SK-N-SH (cell line): ENCODE results near the gene USP46. TPM values are rescaled to one million over a fixed set of nuclear protein-coding genes. Genes with fewer than 3 reads are reported as not detected.

Experiments used
- CTCF ChIA-PET: fragments of 300-600, 350-600 bp; formaldehyde crosslinking; extraction: SDS; loops from one replicate; lab custom pipeline; 2021; lab: Yijun Ruan, JAX
- POLR2A ChIA-PET: fragments of 350-600 bp; sonication (Branson Sonifier 250); formaldehyde crosslinking; extraction: SDS; loops from one replicate; lab custom pipeline; 2020; ENCODE audit warnings: antibody characterized with exemption, inconsistent platforms; lab: Yijun Ruan, JAX
- DNase-seq: peaks from one replicate; pipeline ENCODE4 v3.0.0; 2012
- H2AFZ ChIP-seq: fragments of 200-600 bp; sonication (generic); 2 replicates; pipeline ENCODE4 v1.8.1; 2016; ENCODE audit warnings: antibody characterized with exemption, mild to moderate bottlenecking, low read depth
- H3F3A ChIP-seq: fragments of 200-600 bp; sonication (generic); replicated peaks from 2 replicates; pipeline ENCODE3; 2016; ENCODE audit warnings: antibody characterized with exemption, mild to moderate bottlenecking; ENCODE audit not compliant: insufficient read depth
- H3K27ac ChIP-seq, 2 experiments: fragments of 200-500 bp in 1 of 2; fragments of 200-600 bp in 1 of 2; sonication (Bioruptor generic) in 1 of 2; sonication (generic), shearing (Covaris generic) in 1 of 2; 2 replicates each; pipeline versions ENCODE4 v1.5.1 to v1.6.1; 2014 to 2016; ENCODE audit warnings: low read depth in 2 of 2, inconsistent platforms in 1 of 2, low read length in 1 of 2, mild to moderate bottlenecking in 1 of 2, mixed read lengths in 1 of 2
- H3K27me3 ChIP-seq: fragments of 200-600 bp; sonication (generic), shearing (Covaris generic); 2 replicates; pipeline ENCODE4 v1.6.1; 2016; ENCODE audit warnings: mixed run types; ENCODE audit not compliant: insufficient read depth
- H3K36me3 ChIP-seq, 2 experiments: fragments of 200-500 bp in 1 of 2; fragments of 200-600 bp in 1 of 2; sonication (Bioruptor generic) in 1 of 2; sonication (generic) in 1 of 2; replicated peaks in 1 of 2; 2 replicates each; pipeline versions ENCODE3 to v1.5.1; 2014 to 2016; ENCODE audit warnings: low read length in 1 of 2, mild to moderate bottlenecking in 1 of 2; ENCODE audit not compliant: insufficient read depth in 2 of 2, control insufficient read depth in 1 of 2
- H3K4me1 ChIP-seq, 2 experiments: fragments of 200-500 bp in 1 of 2; fragments of 200-600 bp in 1 of 2; sonication (Bioruptor generic) in 1 of 2; sonication (generic), shearing (Covaris generic) in 1 of 2; 2 replicates each; pipeline versions ENCODE4 v1.5.1 to v1.6.1; 2014 to 2016; ENCODE audit warnings: low read depth in 1 of 2, low read length in 1 of 2, mixed run types in 1 of 2; ENCODE audit not compliant: insufficient read depth in 2 of 2, control insufficient read depth in 1 of 2
- H3K4me2 ChIP-seq: fragments of 200-600 bp; sonication (generic), shearing (Covaris generic); 2 replicates; pipeline ENCODE4 v1.6.1; 2017; ENCODE audit warnings: mixed run types
- H3K4me3 ChIP-seq, 2 experiments: fragments of 200-500 bp in 1 of 2; fragments of 200-600 bp in 1 of 2; sonication (Bioruptor generic) in 1 of 2; sonication (generic), shearing (Covaris generic) in 1 of 2; 2 replicates each; pipeline versions ENCODE4 v1.5.1 to v1.8.1; 2014 to 2016; ENCODE audit warnings: low read depth in 2 of 2, inconsistent platforms in 1 of 2, low read length in 1 of 2, mild to moderate bottlenecking in 1 of 2, mixed read lengths in 1 of 2, moderate library complexity in 1 of 2
- H3K79me2 ChIP-seq: fragments of 200-600 bp; sonication (generic); 2 replicates; pipeline ENCODE4 v1.8.1; 2017; ENCODE audit warnings: mild to moderate bottlenecking; ENCODE audit not compliant: insufficient read depth
- H3K9ac ChIP-seq: fragments of 200-600 bp; sonication (generic); 2 replicates; pipeline ENCODE4 v1.6.1; 2017; ENCODE audit warnings: mixed run types
- H3K9me2 ChIP-seq: fragments of 200-600 bp; sonication (generic); 2 replicates; pipeline ENCODE4 v1.6.1; 2017; ENCODE audit warnings: mixed run types
- H3K9me3 ChIP-seq: fragments of 200-600 bp; sonication (generic); 2 replicates; pipeline ENCODE4 v1.6.1; 2017; ENCODE audit warnings: mixed run types, mild to moderate bottlenecking, moderate library complexity
- H4K20me1 ChIP-seq: fragments of 200-600 bp; sonication (generic); 2 replicates; pipeline ENCODE4 v1.6.1; 2017; ENCODE audit warnings: mild to moderate bottlenecking, mixed run types; ENCODE audit not compliant: insufficient read depth
- EZH2phosphoT487 ChIP-seq: fragments of 200-600 bp; sonication (generic); IDR thresholded peaks from 2 replicates; pipeline ENCODE4 v1.6.1; 2017; ENCODE audit warnings: low read depth, mixed run types, mild to moderate bottlenecking, antibody characterized with exemption, moderate library complexity, borderline replicate concordance
- GABPA ChIP-seq: IDR thresholded peaks from 2 replicates; pipeline ENCODE4 v1.4.0; 2012; ENCODE audit warnings: low read depth, mild to moderate bottlenecking
- GATA2 ChIP-seq: sonication (generic); formaldehyde crosslinking; IDR thresholded peaks from 2 replicates; pipeline ENCODE4 v1.5.0; 2020; ENCODE audit warnings: mild to moderate bottlenecking, missing genetic modification reagents
- JUND ChIP-seq: IDR thresholded peaks from 2 replicates; pipeline ENCODE4 v1.4.0; 2012
- MEF2A ChIP-seq: IDR thresholded peaks from 2 replicates; pipeline ENCODE4 v1.4.0; 2012; ENCODE audit warnings: low read depth, borderline replicate concordance
- NRF1 ChIP-seq: IDR thresholded peaks from 2 replicates; pipeline ENCODE4 v1.6.1; 2012; ENCODE audit warnings: low read depth, mild to moderate bottlenecking, low read length
- RAD21 ChIP-seq: IDR thresholded peaks from 2 replicates; pipeline ENCODE4 v1.6.1; 2012; ENCODE audit warnings: mild to moderate bottlenecking, low read length
- RCOR1 ChIP-seq: fragments of 150-350 bp; IDR thresholded peaks from 2 replicates; pipeline ENCODE4 v1.6.1; 2017; ENCODE audit warnings: antibody characterized with exemption, low read length
- SIN3A ChIP-seq: IDR thresholded peaks from 2 replicates; pipeline ENCODE4 v1.6.1; 2012; ENCODE audit warnings: low read depth, mild to moderate bottlenecking, low read length, moderate library complexity, borderline replicate concordance
- SMC3 ChIP-seq: IDR thresholded peaks from 2 replicates; pipeline ENCODE4 v1.6.1; 2012; ENCODE audit warnings: low read depth, low read length, improper control_type of control experiment
- TEAD4 ChIP-seq: IDR thresholded peaks from 2 replicates; pipeline ENCODE4 v1.4.0; 2012; ENCODE audit warnings: mild to moderate bottlenecking, borderline replicate concordance; ENCODE audit not compliant: insufficient read depth
- WGBS: methylation state at CpG from one replicate; pipeline ENCODE4 v1.1.6; 2017; ENCODE audit warnings: low lambda C conversion rate; 5-methylcytosine and 5-hydroxymethylcytosine counted together
- polyA plus RNA-seq, 3 experiments: library from polyadenylated mRNA; depleted of rRNA; stranded (reverse); fragments of >200 nt; gene quantifications; 2 replicates each; pipeline ENCODE4 v1.2.3, GENCODE V29; 2012
- TF ChIP-seq, protein P1 (sequence below): fragments of 200-600 bp; sonication (generic); IDR thresholded peaks from 2 replicates; pipeline ENCODE4 v1.6.1; 2017; ENCODE audit warnings: antibody characterized with exemption, mild to moderate bottlenecking, moderate library complexity
- TF ChIP-seq, protein P2 (sequence below): fragments of 150-350 bp; IDR thresholded peaks from 2 replicates; pipeline ENCODE4 v1.6.1; 2017; ENCODE audit warnings: antibody characterized with exemption, low read length, low read depth, borderline replicate concordance
- TF ChIP-seq, protein P3 (sequence below): fragments of 150-350 bp; IDR thresholded peaks from 2 replicates; pipeline ENCODE4 v1.6.1; 2016; ENCODE audit warnings: mild to moderate bottlenecking, low read depth, low read length
- TF ChIP-seq, protein P4 (sequence below): IDR thresholded peaks from 2 replicates; pipeline ENCODE4 v1.4.0; 2012; ENCODE audit warnings: low read depth, borderline replicate concordance

Gene USP46
- polyA plus RNA-seq, 1 of the 3 experiments (the other 2 are of a cell fraction) = 4.5 TPM

DNA sequence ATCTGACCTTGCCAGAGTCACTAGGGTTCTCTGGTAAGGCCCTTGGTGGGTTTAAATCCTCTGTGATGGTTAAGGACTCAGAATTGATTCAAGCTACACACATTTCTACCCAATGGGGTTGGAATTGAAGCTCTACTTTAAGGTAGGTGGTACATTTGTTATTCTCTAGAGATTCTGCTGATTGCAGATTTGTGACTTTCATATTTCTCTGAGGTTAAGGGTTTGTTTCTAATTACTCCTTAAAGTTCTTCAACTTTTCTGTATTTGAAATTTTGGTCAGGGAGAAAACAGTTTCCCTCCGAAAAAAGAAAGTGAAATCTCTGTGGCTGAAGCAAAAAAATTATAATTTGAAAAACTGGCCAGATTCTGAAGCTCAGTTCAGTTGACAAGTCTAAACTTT, 25.8 kb upstream of the USP46 start:
- no peaks in the 10 kb centered on the region for H3K79me2 ChIP-seq
- no peaks in the 10 kb centered on the region for H3K4me1 ChIP-seq
- H3K9me2 ChIP-seq = no peaks in the 10 kb centered on the region
- no peak overlapping the region for H3K27ac ChIP-seq
- H4K20me1 ChIP-seq = no peaks in the 10 kb centered on the region
- ChIA-PET POLR2A (interaction anchor here (0.5 to 1.4 kb wide), 2 partner anchors 26 to 77 kb away, joined by 3 to 5 read pairs; partner anchors contain the start of gene USP46), CTCF (interaction anchor here (1.0 to 1.1 kb wide), 2 partner anchors 16 to 20 kb away, joined by 3 to 4 read pairs; no protein-coding TSS in a partner anchor)
- H3F3A ChIP-seq = no peaks in the 10 kb centered on the region
- no peak overlapping the region for H2AFZ ChIP-seq
- TF ChIP-seq GABPA (no peak), NRF1 (no peak), RAD21 (no peak)
- no peak overlapping the region for H3K9ac ChIP-seq
- no peak overlapping the region for H3K4me2 ChIP-seq
- WGBS = 19% methylated on average over 1 of the region's 1 CpG
- no peaks in the 10 kb centered on the region; the same call in 1 of the 2 replicates for H3K9me3 ChIP-seq
- no peak for DNase-seq
- no peak overlapping the region for H3K4me3 ChIP-seq
- H3K27me3 ChIP-seq = 0 out of 2 replicates have a peak, but pooled peaks cover 7% of the 10 kb centered on the region
- H3K36me3 ChIP-seq = no peaks in the 10 kb centered on the region

DNA sequence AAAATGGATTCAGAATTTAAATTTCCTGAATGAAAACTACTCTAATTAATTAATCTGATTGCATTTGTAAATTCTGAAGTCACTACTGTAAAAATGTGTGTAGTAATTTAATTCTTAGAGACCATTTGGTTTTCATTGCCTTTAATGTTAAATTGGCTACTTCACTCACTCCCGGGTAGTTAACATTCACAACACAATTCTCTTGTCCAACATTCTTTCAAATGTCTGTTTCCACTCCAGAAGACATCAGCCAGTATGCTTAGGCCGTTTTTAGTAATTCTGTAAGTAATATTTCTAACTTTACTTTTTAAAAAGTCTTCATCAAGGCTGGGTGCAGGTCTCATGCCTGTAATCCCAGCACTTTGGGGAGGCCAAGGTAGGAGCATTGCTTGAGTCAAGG, 21.3 kb upstream of the USP46 start:
- no peak overlapping the region for H3K27ac ChIP-seq
- CTCF ChIA-PET = no interaction called here
- H3K9me3 ChIP-seq = no peaks in the 10 kb centered on the region
- no peaks in the 10 kb centered on the region for H3K79me2 ChIP-seq
- TF ChIP-seq EZH2phosphoT487 = no peak
- TF ChIP-seq, protein P1, sequence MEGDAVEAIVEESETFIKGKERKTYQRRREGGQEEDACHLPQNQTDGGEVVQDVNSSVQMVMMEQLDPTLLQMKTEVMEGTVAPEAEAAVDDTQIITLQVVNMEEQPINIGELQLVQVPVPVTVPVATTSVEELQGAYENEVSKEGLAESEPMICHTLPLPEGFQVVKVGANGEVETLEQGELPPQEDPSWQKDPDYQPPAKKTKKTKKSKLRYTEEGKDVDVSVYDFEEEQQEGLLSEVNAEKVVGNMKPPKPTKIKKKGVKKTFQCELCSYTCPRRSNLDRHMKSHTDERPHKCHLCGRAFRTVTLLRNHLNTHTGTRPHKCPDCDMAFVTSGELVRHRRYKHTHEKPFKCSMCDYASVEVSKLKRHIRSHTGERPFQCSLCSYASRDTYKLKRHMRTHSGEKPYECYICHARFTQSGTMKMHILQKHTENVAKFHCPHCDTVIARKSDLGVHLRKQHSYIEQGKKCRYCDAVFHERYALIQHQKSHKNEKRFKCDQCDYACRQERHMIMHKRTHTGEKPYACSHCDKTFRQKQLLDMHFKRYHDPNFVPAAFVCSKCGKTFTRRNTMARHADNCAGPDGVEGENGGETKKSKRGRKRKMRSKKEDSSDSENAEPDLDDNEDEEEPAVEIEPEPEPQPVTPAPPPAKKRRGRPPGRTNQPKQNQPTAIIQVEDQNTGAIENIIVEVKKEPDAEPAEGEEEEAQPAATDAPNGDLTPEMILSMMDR = no peak
- no peak for TF ChIP-seq RAD21
- no peak for TF ChIP-seq RCOR1
- no peak for TF ChIP-seq JUND
- TF ChIP-seq, protein P2, sequence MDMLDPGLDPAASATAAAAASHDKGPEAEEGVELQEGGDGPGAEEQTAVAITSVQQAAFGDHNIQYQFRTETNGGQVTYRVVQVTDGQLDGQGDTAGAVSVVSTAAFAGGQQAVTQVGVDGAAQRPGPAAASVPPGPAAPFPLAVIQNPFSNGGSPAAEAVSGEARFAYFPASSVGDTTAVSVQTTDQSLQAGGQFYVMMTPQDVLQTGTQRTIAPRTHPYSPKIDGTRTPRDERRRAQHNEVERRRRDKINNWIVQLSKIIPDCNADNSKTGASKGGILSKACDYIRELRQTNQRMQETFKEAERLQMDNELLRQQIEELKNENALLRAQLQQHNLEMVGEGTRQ = no peak
- TF ChIP-seq SIN3A = no peak
- TF ChIP-seq TEAD4 = no peak
- TF ChIP-seq, protein P3, sequence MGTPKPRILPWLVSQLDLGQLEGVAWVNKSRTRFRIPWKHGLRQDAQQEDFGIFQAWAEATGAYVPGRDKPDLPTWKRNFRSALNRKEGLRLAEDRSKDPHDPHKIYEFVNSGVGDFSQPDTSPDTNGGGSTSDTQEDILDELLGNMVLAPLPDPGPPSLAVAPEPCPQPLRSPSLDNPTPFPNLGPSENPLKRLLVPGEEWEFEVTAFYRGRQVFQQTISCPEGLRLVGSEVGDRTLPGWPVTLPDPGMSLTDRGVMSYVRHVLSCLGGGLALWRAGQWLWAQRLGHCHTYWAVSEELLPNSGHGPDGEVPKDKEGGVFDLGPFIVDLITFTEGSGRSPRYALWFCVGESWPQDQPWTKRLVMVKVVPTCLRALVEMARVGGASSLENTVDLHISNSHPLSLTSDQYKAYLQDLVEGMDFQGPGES = no peak
- TF ChIP-seq, protein P4, sequence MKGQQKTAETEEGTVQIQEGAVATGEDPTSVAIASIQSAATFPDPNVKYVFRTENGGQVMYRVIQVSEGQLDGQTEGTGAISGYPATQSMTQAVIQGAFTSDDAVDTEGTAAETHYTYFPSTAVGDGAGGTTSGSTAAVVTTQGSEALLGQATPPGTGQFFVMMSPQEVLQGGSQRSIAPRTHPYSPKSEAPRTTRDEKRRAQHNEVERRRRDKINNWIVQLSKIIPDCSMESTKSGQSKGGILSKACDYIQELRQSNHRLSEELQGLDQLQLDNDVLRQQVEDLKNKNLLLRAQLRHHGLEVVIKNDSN = no peak
- no peak for TF ChIP-seq SMC3
- TF ChIP-seq GATA2 (CRISPR knock-in tag) = no peak
- no peak for TF ChIP-seq MEF2A
- H3K4me2 ChIP-seq = no peak overlapping the region
- no peak overlapping the region for H3K4me3 ChIP-seq
- no peaks in the 10 kb centered on the region for H3F3A ChIP-seq
- H3K27me3 ChIP-seq = no peaks in the 10 kb centered on the region
- H2AFZ ChIP-seq = no peak overlapping the region
- 32% methylated on average over 2 of the region's 2 CpGs for WGBS
- POLR2A ChIA-PET = no interaction called here
- no peak for DNase-seq
- no peaks in the 10 kb centered on the region for H3K4me1 ChIP-seq
- no peaks in the 10 kb centered on the region for H3K9me2 ChIP-seq
- H3K36me3 ChIP-seq = no peaks in the 10 kb centered on the region
- no peak overlapping the region for H3K9ac ChIP-seq
- H4K20me1 ChIP-seq = no peaks in the 10 kb centered on the region
